HG02884 (cell line): ENCODE data around the gene S100Z.
"Not testable (repeated sequence)": the region's sequence is repeated elsewhere in the genome, so short reads cannot be mapped to it uniquely, and the experiment has no call there.

ENCODE experiments used
- ATAC-seq: cut with Tn5 transposase; IDR thresholded peaks from one replicate; pipeline ENCODE4 v1.9.1; 2021; ENCODE audit warnings: mild to moderate bottlenecking, moderate library complexity; ENCODE audit not compliant: unreplicated experiment

Gene S100Z

GRCh38 chr5:76822105-76822731 is 27.6 kb upstream of the S100Z start:
- ATAC-seq = not testable (repeated sequence)

- not testable (repeated sequence) for ATAC-seq
These were observed 23.4 kb upstream of the S100Z start for GRCh38 chr5:76826416-76826815.

- no peak for ATAC-seq
These were observed 18.7 kb upstream of the S100Z start for GRCh38 chr5:76831110-76831452.

GRCh38 chr5:76836181-76836580 is 13.6 kb upstream of the S100Z start:
- ATAC-seq = no peak

GRCh38 chr5:76836585-76836984 is 13.2 kb upstream of the S100Z start:
- no peak for ATAC-seq

GRCh38 chr5:76838481-76839261 is 11.1 kb upstream of the S100Z start:
- no peak for ATAC-seq

GRCh38 chr5:76841361-76841760 is 8.5 kb upstream of the S100Z start:
- no peak for ATAC-seq

- no peak for ATAC-seq
These were observed 3.9 kb upstream of the S100Z start for GRCh38 chr5:76845890-76846289.

- no peak for ATAC-seq
These were observed 830 bp downstream of the S100Z start for GRCh38 chr5:76850543-76851145.

- no peak for ATAC-seq
These were observed 2.0 kb downstream of the S100Z start for GRCh38 chr5:76851728-76852369.

GRCh38 chr5:76852772-76853171 is 3.0 kb downstream of the S100Z start:
- ATAC-seq = no peak

- not testable (repeated sequence) for ATAC-seq
These were observed 3.9 kb downstream of the S100Z start for GRCh38 chr5:76853741-76854140.

GRCh38 chr5:76854644-76855043 is 4.8 kb downstream of the S100Z start:
- ATAC-seq = no peak

GRCh38 chr5:76855501-76855900 is 5.7 kb downstream of the S100Z start:
- not testable (repeated sequence) for ATAC-seq

GRCh38 chr5:76855961-76856360 is 6.1 kb downstream of the S100Z start:
- ATAC-seq = no peak

GRCh38 chr5:76856800-76857199 is 7.0 kb downstream of the S100Z start:
- ATAC-seq = not testable (repeated sequence)

GRCh38 chr5:76859591-76860247 is 9.9 kb downstream of the S100Z start:
- ATAC-seq = no peak

GRCh38 chr5:76861612-76862011 is 11.8 kb downstream of the S100Z start:
- no peak for ATAC-seq

GRCh38 chr5:76863001-76863400 is 13.2 kb downstream of the S100Z start:
- no peak for ATAC-seq

GRCh38 chr5:76866503-76866902 is 16.7 kb downstream of the S100Z start:
- no peak for ATAC-seq

GRCh38 chr5:76867038-76867437 is 17.2 kb downstream of the S100Z start:
- no peak for ATAC-seq
